ENCODE data around the gene RSRC1. TPM values are rescaled to one million over a fixed set of nuclear protein-coding genes. Genes with fewer than 3 reads are reported as not detected.

Gene RSRC1
- total RNA-seq, 1 donor from 2014 or later, result 36.9 TPM

DNA sequence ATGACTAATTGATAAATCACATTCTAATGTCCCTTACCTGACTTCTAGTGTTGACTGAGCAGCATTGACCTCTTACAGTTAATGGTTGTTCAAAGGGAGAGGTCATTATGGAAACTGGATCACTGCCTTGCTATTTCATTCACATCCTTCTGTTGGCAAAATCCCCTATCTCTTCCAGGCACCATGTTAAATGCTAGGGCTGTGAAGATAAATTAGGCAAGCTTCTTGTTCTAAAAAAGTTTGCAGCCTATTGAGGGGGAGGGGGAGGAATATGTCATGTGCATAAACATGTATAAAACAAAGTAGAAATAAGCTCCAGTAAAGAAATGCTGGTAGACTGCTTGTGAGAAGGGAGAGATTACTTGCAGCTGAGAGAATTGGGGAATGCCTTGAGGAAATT is 376.3 kb downstream of the RSRC1 start:
- Mint-ChIP-seq H3K4me1 (peaks cover 4% of the 10 kb centered on the region), H3K4me3 (no peak overlapping the region), H3K36me3 (ENCODE audit: low read depth) (no peaks in the 10 kb centered on the region), H3K27ac (ENCODE audit: unreplicated experiment) (no peak overlapping the region), H3K9me3 (peaks cover 1% of the 10 kb centered on the region), H3K27me3 (ENCODE audit: low read depth) (no peaks in the 10 kb centered on the region)
- no peak for DNase-seq (ENCODE audit: low read depth, low spot score)
- TF ChIP-seq, protein P1, sequence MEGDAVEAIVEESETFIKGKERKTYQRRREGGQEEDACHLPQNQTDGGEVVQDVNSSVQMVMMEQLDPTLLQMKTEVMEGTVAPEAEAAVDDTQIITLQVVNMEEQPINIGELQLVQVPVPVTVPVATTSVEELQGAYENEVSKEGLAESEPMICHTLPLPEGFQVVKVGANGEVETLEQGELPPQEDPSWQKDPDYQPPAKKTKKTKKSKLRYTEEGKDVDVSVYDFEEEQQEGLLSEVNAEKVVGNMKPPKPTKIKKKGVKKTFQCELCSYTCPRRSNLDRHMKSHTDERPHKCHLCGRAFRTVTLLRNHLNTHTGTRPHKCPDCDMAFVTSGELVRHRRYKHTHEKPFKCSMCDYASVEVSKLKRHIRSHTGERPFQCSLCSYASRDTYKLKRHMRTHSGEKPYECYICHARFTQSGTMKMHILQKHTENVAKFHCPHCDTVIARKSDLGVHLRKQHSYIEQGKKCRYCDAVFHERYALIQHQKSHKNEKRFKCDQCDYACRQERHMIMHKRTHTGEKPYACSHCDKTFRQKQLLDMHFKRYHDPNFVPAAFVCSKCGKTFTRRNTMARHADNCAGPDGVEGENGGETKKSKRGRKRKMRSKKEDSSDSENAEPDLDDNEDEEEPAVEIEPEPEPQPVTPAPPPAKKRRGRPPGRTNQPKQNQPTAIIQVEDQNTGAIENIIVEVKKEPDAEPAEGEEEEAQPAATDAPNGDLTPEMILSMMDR (conservative IDR thresholded peaks at IDR 0.05), result no peak

DNA sequence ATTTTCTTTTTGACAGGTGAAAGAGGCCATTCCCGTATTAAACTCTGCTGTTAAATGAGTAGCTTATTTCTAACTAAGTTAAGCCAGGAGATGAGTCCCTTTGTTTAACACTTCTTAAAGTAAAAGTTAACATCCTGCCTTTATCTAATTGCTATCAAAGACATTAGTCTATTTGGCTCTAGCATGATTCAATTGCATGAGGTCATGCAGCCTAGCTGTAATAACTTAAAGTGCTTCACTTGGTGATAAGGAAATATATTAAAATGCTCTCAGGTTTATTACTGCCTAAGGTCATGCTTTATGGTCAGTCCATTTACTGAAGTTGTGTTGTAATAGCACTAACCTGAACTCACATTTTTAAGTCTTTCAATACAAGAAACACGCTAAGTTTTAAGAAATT is 378.8 kb downstream of the RSRC1 start:
- TF ChIP-seq, protein P1 (conservative IDR thresholded peaks at IDR 0.05), result no peak
- no peak overlapping the region for H3K4me3 Mint-ChIP-seq
- no peaks in the 10 kb centered on the region for H3K27me3 Mint-ChIP-seq (ENCODE audit: low read depth)
- no peaks in the 10 kb centered on the region for H3K36me3 Mint-ChIP-seq (ENCODE audit: low read depth)
- no peak for DNase-seq (ENCODE audit: low read depth, low spot score)
- H3K4me1 Mint-ChIP-seq, result peaks cover 8% of the 10 kb centered on the region
- H3K27ac Mint-ChIP-seq (ENCODE audit: unreplicated experiment), result no peak overlapping the region
- peaks cover 2% of the 10 kb centered on the region for H3K9me3 Mint-ChIP-seq

GRCh38 chr3:158489181-158489580 is 379.3 kb downstream of the RSRC1 start:
- Mint-ChIP-seq H3K4me3 (no peak overlapping the region), H3K36me3 (ENCODE audit: low read depth) (no peaks in the 10 kb centered on the region), H3K27ac (ENCODE audit: unreplicated experiment) (no peak overlapping the region), H3K4me1 (peaks cover 4% of the 10 kb centered on the region), H3K27me3 (ENCODE audit: low read depth) (no peaks in the 10 kb centered on the region), H3K9me3 (peaks cover 2% of the 10 kb centered on the region)
- DNase-seq (ENCODE audit: low read depth, low spot score), result no peak
- TF ChIP-seq, protein P1 (conservative IDR thresholded peaks at IDR 0.05), result no peak

GRCh38 chr3:158491968-158492367 is 382.1 kb downstream of the RSRC1 start:
- TF ChIP-seq, protein P1 (conservative IDR thresholded peaks at IDR 0.05), result no peak
- Mint-ChIP-seq H3K9me3 (peaks cover 6% of the 10 kb centered on the region), H3K27me3 (ENCODE audit: low read depth) (no peaks in the 10 kb centered on the region), H3K36me3 (ENCODE audit: low read depth) (peaks cover 3% of the 10 kb centered on the region), H3K4me1 (peaks cover 4% of the 10 kb centered on the region), H3K27ac (ENCODE audit: unreplicated experiment) (no peak overlapping the region), H3K4me3 (no peak overlapping the region)
- DNase-seq (ENCODE audit: low read depth, low spot score), result no peak

- no peak overlapping the region for H3K27ac Mint-ChIP-seq (ENCODE audit: unreplicated experiment)
- peaks cover 3% of the 10 kb centered on the region for H3K36me3 Mint-ChIP-seq (ENCODE audit: low read depth)
- H3K4me1 Mint-ChIP-seq, result peaks cover 4% of the 10 kb centered on the region
- peaks cover 7% of the 10 kb centered on the region for H3K9me3 Mint-ChIP-seq
- TF ChIP-seq, protein P1 (conservative IDR thresholded peaks at IDR 0.05), result no peak
- no peaks in the 10 kb centered on the region for H3K27me3 Mint-ChIP-seq (ENCODE audit: low read depth)
- H3K4me3 Mint-ChIP-seq, result no peak overlapping the region
- no peak for DNase-seq (ENCODE audit: low read depth, low spot score)
These were observed 382.8 kb downstream of the RSRC1 start for GRCh38 chr3:158492685-158493084.

GRCh38 chr3:158493931-158494330 is 384.0 kb downstream of the RSRC1 start:
- Mint-ChIP-seq H3K27me3 (ENCODE audit: low read depth) (no peaks in the 10 kb centered on the region), H3K4me1 (peaks cover 4% of the 10 kb centered on the region), H3K4me3 (no peak overlapping the region), H3K9me3 (peaks cover 19% of the 10 kb centered on the region), H3K27ac (ENCODE audit: unreplicated experiment) (no peak overlapping the region), H3K36me3 (ENCODE audit: low read depth) (peaks cover 12% of the 10 kb centered on the region)
- TF ChIP-seq, protein P1 (conservative IDR thresholded peaks at IDR 0.05), result no peak
- no peak for DNase-seq (ENCODE audit: low read depth, low spot score)

Data from neural crest cell (in vitro differentiated cells).